Measurements from ENCODE around the gene IGSF22.
"Not testable (repeated sequence)": the region's sequence is repeated elsewhere in the genome, so short reads cannot be mapped to it uniquely, and the experiment has no call there.

IGSF22 gene

GRCh38 chr11:18691467-18692140 lies 34.4 kb downstream of the IGSF22 start:
- DNase-seq (ENCODE audit: low read depth in 2 of 2), result not testable (repeated sequence)

DNA sequence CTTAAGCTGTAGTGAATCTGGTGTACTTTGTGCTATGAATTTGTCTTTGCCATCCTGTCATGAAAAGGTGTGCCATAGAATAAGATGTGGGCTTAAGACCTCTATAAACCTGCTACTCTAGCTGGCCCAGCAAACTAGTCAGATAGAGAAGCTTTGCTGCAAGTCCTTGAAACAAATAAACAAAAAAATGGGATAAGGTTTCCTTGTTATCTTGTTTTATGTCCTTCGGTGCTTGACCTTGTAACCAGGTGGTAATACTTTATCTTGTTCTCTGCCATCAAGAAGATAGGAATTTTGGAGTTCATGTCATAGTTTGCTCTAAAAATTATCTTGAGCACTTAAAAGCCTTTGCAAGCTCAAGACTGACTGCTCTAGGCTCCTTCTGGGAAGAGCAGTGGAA lies 41.7 kb downstream of the IGSF22 start:
- no peak for DNase-seq (ENCODE audit: low read depth in 2 of 2)

- no peak for DNase-seq (ENCODE audit: low read depth in 2 of 2)
These were observed 43.5 kb downstream of the IGSF22 start for GRCh38 chr11:18682466-18682865.

DNA sequence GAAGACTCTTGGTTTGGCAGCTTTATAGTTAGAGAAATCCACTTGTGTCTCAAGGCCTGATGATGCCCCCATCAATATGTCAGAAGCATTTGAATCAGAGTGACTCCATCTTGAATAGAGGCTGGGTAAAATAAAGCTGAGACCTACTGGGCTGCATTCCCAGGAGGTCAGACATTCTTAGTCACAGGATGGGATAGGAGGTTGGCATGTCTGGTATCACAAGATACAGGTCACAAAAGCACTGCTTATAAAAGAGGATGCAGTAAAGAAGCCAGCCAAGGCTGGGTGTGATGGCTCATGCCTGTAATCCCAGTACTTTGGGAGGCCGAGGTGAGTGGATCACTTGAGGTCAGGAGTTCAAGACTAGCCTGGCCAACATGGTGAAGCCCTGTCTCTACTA lies 44.0 kb downstream of the IGSF22 start:
- DNase-seq (ENCODE audit: low read depth in 2 of 2), result not testable (repeated sequence)

- no peak for DNase-seq (ENCODE audit: low read depth in 2 of 2)
These were observed 48.4 kb downstream of the IGSF22 start for GRCh38 chr11:18677560-18677959.

- no peak for DNase-seq (ENCODE audit: low read depth in 2 of 2)
These were observed 49.2 kb downstream of the IGSF22 start for GRCh38 chr11:18676803-18677202.

- DNase-seq (ENCODE audit: low read depth in 2 of 2), result peak in 1 of 2 donors; percentile 23
These were observed 53.8 kb downstream of the IGSF22 start for GRCh38 chr11:18672209-18672608.

DNA sequence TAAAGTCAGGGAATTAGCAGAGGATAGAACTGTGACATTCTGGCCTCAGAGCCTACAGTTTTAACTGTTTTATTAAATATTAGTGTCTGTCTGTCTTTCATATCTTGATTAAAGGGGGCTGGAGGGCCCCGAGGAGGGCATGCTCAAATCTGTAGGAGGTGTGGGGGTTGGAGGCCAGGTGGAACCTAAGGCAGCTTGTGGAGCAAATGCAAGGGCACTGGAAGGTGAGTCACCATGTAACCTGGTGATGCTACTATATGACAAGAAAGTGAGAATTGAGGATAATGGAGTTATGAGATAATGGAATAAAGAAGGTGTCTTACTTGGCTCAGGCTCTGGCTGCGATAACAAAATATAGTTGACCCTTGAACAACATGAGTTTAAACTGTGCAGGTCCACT lies 54.7 kb downstream of the IGSF22 start:
- no peak for DNase-seq (ENCODE audit: low read depth in 2 of 2)

DNA sequence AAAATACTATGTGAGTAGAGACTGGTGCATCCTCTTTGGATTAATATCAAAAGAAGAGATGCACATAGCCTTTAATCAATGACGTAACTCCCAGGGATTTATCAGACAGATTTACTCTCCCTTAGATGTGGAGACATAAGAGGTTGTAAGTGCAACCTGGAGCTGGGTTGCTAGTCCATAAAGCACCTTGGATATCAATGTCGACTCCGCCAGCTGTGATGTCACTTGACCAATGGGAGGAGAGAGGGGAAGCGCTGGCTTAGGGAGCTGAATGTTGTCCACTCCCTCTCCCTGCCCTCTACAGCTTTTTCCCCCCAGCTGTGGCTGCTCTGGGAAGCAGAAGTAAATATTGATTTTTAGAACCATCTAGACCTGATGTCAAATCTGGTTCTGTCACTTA lies 56.3 kb downstream of the IGSF22 start:
- no peak for DNase-seq (ENCODE audit: low read depth in 2 of 2)

DNA sequence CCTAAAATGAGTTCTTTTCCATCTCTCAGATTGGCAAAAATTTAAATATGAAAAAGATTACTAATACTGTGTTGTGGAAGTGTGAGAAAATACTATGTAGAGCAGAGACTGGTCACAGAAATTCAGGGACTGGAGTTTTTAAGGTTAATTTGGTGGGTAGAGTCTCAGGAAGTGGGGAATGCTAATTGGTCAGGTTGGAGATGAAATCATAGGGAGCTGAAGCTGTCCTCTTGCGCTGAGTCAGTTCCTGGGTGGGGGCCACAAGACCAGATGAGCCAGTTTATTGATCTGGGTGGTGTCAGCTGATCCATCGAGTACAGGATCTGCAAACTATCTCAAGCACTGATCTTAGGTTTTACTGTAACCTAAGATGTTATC lies 56.8 kb downstream of the IGSF22 start:
- peak in 1 of 2 donors; percentile 9 for DNase-seq (ENCODE audit: low read depth in 2 of 2)

DNA sequence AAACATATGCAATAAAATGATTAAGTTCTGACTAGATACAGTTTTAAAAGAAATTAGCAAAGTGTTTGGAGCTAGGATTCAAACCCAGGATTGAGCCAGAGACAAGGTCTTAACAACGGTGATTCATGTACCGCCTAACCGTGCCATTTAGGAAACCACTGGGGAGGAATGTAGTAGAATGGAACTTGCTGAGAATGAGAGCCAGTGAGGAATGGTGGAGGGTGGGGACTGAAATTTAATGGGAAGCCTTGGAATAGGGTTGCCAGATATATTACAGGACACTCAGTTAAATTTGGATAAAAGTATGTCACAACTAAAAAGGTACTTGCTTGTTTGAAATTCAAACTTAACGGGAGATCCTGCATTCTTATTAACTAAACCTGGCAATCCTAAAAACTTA lies 57.9 kb downstream of the IGSF22 start:
- no peak for DNase-seq (ENCODE audit: low read depth in 2 of 2)

GRCh38 chr11:18665353-18665872 lies 60.6 kb downstream of the IGSF22 start:
- DNase-seq (ENCODE audit: low read depth in 2 of 2), result not testable (repeated sequence)

DNA sequence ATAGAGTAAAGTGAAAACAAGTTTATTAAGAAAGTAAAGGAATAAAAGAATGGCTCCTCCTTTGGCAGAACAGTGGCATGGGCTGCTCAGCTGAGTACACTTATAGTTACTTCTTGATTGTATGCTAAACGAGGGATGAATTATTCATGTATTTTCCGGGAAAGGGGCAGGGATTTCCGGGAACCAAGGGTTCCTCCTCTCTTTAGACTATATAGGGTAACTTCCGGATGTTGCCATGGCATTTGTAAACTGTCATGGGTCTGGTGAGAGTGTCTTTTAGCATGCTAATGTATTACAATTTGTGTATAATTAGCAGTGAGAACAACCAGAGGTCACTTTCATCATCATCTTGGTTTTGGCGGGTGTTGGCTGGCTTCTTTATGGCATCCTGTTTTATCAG lies 68.3 kb downstream of the IGSF22 start:
- DNase-seq (ENCODE audit: low read depth in 2 of 2), result no peak

Data from activated CD4-positive, alpha-beta T cell treated with anti-CD3 and anti-CD28 coated beads for 24 hours (primary cell).